Measurements from ENCODE around the gene TMC1.
"Not testable (repeated sequence)": the region's sequence is repeated elsewhere in the genome, so short reads cannot be mapped to it uniquely, and the experiment has no call there.

Gene TMC1

GRCh38 chr9:72818385-72818784, 297.0 kb downstream of the TMC1 start:
- no peak for DNase-seq (ENCODE audit: low read depth in 2 of 2)

DNA sequence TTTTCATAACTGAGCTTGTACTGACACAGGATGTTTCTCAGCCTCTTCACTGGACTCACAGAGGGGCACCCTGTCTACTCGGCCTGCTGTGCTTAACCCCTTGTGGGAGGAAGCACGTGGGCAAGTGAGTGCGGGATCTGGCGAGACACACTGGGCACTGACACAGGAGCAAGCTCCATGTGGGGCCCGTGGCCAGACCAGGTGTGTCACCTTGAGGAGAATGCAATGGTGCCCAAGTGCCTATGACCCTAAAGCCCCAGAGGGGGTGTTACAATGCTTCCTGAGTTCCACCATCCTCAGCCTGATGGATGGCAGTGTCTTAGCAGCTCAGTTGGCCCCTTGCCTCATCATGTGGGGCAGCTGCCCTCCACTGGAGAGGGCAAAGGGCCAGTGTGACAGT, 302.6 kb downstream of the TMC1 start:
- no peak for DNase-seq (ENCODE audit: low read depth in 2 of 2)

- DNase-seq (ENCODE audit: low read depth in 2 of 2) = no peak
Observed at GRCh38 chr9:72826996-72827949, 305.9 kb downstream of the TMC1 start.

DNA sequence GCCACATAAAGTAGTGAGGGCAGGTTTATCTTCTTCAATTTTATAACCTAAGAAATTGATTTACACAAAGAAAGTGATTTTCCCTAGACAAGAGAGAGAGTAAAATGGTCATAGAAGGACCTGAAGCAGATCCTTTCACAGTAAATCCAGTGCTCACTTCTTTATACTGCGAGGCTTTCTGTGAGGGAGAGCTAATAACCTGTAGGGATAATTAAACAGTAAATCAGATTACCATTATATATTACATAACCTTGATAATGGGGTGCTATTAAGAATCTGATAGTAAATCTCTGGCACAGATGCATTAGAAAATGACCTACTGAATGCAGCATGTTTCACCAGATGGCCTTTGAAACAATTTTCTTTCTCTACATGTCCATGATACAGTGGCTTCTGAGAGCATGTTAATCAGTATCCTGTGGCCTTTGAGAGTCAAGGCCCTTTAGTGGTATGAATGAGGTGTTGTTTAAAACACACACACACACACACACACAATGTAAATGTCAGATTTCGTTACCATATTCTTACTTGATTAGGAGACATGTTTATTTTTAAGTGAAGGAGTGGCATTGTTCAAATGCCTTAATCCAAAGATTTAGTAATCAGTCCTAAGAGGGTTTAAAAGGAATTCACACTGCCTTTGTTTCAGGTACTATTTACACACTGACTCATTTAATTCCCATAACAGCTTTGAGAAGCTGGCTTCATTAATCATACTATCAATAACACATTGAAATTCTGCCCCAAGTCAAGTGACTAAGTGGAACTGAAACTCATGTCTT, 306.7 kb downstream of the TMC1 start:
- no peak for DNase-seq (ENCODE audit: low read depth in 2 of 2)

- DNase-seq (ENCODE audit: low read depth in 2 of 2) = no peak
Observed at GRCh38 chr9:72834994-72835393, 313.6 kb downstream of the TMC1 start.

- no peak for DNase-seq (ENCODE audit: low read depth in 2 of 2)
Observed at GRCh38 chr9:72836790-72837189, 315.4 kb downstream of the TMC1 start.

DNA sequence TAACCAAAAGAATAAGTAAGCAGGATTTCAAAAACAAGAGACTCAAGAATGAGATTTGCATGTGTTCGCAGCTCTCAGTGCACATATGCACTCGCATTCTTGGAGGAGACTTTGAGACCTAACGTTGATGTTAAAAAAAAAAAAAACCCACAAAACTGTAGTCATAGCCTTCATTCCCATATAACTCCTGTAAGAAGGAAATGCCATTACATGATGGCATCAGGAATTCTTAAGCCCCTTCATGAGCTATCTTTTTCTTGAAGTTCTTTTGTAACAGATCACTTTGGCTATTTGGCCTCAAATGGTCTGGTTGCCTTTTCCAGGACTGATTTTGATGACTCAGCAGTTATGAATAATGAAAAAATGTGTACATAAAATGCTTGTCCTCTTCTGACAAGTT, 317.7 kb downstream of the TMC1 start:
- no peak for DNase-seq (ENCODE audit: low read depth in 2 of 2)

DNA sequence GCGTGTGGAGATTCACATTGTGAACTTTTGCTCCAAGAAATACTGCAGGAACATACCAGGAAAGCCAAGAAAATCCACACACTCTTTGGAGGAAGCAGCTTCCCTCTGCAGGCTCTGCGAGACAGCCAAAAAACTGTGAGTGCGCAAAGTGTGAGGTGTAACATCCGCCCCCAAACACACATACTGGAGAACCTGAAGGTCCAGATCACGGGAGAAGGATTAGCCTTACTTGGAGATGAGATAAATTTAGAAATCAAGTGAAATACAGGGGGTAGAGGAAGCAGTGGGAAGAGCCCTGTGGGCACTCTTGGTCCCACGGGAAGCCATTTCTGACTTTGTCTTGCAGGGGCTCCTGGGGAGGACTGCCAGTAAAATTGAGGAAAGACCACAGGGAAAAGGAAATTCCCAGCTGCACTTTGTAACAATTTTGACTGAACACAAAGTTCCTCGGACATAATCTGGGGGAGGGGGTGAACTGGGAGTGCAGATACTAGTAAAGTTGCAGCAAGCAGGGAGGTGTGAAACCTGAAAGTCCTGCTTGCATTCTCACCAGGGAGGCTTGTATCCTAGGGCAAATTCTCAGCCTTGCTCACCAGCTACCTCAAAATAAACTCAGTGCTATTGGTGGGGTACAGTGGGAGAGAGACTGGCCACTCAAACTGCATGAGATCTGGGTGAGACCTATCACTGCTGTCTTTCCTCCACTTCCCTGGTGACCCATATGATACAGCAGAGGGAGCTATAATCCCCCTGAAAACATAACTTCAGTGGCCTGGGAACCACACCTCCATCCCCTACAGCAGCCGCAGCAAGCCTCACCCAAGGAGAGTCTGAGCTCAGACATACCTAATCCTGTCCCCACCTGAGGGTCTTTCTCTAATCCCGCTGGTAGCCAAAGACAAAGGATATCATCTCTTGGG, 322.4 kb downstream of the TMC1 start:
- DNase-seq (ENCODE audit: low read depth in 2 of 2) = no peak

- no peak for DNase-seq (ENCODE audit: low read depth in 2 of 2)
Observed at GRCh38 chr9:72844440-72844768, 323.0 kb downstream of the TMC1 start.

DNA sequence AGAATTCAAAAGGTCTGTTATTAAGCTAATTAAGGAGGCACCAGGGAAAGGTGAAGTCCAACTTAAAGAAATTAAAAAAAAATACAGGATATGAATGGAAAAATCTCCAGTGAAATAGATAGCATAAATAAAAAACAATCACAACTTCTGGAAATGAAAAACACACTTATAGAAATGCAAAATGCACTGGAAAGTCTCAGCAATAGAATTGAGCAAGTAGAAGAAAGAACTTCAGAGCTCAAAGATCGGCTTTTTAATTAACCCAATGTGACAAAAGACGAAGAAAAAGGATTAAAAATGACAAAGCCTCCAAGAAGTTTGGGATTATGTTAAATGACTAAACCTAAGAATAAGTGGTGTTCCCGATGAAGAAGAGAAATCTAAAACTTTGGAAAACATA, 323.6 kb downstream of the TMC1 start:
- DNase-seq (ENCODE audit: low read depth in 2 of 2) = not testable (repeated sequence)

GRCh38 chr9:72850209-72850608, 328.8 kb downstream of the TMC1 start:
- DNase-seq (ENCODE audit: low read depth in 2 of 2) = not testable (repeated sequence)

DNA sequence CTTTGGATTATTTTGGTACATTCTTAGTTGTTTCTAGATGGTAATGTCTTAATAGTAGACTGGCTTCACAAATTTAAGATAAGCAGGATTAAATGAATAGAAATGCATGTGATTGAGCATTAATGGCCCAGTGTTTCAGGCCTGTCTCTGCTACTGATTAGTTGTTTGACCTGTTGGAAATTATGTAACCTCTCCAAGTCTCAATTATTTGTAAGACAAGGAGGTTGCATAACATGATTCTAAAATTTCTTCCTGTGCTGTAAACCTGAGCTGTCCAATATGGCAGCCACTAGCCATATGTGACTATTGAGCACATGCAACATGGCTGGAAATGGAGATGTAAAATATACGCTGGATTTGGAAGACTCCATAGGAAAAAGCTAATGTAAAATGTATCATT, 333.9 kb downstream of the TMC1 start:
- no peak for DNase-seq (ENCODE audit: low read depth in 2 of 2)

- DNase-seq (ENCODE audit: low read depth in 2 of 2) = no peak
Observed at GRCh38 chr9:72855890-72856523, 334.6 kb downstream of the TMC1 start.

GRCh38 chr9:72856972-72857623, 335.7 kb downstream of the TMC1 start:
- no peak for DNase-seq (ENCODE audit: low read depth in 2 of 2)

DNA sequence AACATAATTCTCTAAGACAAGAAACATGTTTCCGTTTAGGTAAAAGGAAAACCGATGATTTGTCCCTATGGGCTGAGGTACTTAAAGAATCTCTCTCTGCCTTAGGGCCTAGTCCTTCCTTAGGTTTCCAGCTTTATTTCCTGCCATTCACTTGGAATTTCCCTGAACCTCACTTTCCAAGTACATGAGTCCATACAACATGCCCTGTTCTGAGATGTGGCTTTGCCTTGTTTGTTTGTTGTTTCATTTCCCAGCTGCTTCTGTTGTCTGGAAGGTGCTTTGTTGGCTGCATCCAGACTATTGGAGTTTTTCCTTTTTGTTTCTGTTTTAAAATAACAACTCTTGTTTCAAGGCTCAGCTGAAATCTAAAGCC, 336.2 kb downstream of the TMC1 start:
- DNase-seq (ENCODE audit: low read depth in 2 of 2) = no peak

DNA sequence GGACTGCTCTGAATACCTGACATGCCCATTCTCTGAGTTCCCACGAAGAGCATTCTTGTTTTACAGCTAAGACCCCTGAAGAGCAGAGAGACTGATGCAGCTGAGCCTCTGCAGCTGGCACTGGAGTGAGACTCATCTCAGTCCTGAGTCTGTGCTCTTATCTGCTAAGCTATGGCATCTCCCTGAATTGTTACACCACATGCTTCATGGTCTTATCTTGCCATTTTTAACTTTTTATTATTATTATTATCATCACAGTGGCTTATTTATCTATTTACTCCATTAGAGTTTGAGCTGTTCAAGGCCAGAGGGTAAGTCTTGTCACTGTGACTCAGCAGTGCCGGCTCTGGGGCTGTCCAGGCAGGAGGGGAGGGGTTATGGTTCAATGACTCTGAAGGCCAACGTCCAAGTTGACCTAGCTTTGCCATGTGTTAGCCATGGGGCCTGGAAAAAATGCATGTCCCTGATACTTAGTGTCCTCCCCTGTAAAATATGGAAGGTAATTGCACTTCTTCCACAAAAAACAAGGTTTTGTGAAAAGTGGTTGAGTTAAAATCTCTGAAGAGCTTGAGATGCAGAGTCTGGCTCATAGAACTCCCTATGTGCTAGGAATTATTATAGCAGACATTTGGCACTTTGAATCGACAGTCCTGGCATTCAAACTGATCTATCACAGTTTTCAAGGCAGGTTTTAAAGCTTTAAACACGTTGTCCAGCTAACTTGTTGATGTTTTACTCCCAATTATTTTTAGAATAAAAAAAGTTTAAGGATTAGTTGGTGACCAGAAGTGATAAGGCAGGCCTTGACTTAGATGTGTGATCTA, 336.9 kb downstream of the TMC1 start:
- DNase-seq (ENCODE audit: low read depth in 2 of 2) = no peak

GRCh38 chr9:72862788-72863187, 341.4 kb downstream of the TMC1 start:
- DNase-seq (ENCODE audit: low read depth in 2 of 2) = not testable (repeated sequence)

- DNase-seq (ENCODE audit: low read depth in 2 of 2) = no peak
Observed at GRCh38 chr9:72863456-72864094, 342.2 kb downstream of the TMC1 start.

- DNase-seq (ENCODE audit: low read depth in 2 of 2) = no peak
Observed at GRCh38 chr9:72864327-72864726, 342.9 kb downstream of the TMC1 start.

DNA sequence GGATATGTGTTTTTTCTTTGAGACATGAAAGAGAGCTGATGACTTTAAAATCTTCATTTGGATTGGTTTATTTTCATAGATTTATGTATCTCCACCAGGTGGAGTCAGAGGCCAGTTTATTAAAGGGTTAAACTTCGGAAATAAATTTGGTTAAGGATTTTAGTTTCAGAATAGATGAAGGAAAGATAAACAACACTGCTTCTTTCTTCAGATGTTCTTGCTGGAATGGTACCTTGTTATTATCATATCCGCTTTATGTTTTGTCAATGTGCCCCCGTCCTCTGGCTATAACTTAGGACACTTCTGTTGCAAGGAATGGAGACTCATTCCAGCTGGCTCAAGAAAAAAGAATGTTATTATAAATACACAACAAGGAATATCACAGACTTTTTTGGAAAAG, 350.3 kb downstream of the TMC1 start:
- no peak for DNase-seq (ENCODE audit: low read depth in 2 of 2)

Measured in stimulated activated CD4-positive, alpha-beta T cell treated with anti-CD3 and anti-CD28 coated beads, Interleukin-1b, Interleukin-23, amount 100 ng/mL, for 1 hour (primary cell).